ENCODE data around the gene GALNT9.

- TF ChIP-seq, protein P1, sequence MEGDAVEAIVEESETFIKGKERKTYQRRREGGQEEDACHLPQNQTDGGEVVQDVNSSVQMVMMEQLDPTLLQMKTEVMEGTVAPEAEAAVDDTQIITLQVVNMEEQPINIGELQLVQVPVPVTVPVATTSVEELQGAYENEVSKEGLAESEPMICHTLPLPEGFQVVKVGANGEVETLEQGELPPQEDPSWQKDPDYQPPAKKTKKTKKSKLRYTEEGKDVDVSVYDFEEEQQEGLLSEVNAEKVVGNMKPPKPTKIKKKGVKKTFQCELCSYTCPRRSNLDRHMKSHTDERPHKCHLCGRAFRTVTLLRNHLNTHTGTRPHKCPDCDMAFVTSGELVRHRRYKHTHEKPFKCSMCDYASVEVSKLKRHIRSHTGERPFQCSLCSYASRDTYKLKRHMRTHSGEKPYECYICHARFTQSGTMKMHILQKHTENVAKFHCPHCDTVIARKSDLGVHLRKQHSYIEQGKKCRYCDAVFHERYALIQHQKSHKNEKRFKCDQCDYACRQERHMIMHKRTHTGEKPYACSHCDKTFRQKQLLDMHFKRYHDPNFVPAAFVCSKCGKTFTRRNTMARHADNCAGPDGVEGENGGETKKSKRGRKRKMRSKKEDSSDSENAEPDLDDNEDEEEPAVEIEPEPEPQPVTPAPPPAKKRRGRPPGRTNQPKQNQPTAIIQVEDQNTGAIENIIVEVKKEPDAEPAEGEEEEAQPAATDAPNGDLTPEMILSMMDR (IDR thresholded peaks at IDR 0.05), result no peak
- no peak for TF ChIP-seq POLR2A (IDR thresholded peaks at IDR 0.05)
Observed at GRCh38 chr12:132338781-132339180, 9.4 kb upstream of the GALNT9 start.

Measured in right lobe of liver (tissue), 4 donors.